GM21737 (cell line): ENCODE data around the gene WFDC1.

ENCODE experiments used
- ATAC-seq: cut with Tn5 transposase; IDR thresholded peaks from one replicate; pipeline ENCODE4 v1.9.1; 2021; ENCODE audit warnings: mild to moderate bottlenecking, moderate library complexity; ENCODE audit not compliant: unreplicated experiment

Gene WFDC1

GRCh38 chr16:84370723-84371552 is 76.3 kb downstream of the WFDC1 start:
- no peak for ATAC-seq

DNA sequence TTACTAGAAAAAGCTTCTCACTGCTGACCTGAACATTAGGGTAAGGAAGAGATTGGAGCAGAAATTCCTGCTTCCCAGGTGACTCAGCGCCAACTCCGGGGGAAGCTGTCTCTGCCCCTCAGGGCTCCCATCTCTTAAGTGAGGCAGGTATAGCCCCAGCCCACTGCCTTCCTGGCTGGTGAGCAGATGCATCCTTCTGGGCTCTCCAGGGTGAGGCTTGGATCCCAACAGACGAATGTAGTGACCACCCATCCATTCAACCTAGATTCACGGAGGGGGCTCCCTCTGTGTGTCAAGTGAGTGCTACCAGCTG is 76.8 kb downstream of the WFDC1 start:
- ATAC-seq, result no peak

DNA sequence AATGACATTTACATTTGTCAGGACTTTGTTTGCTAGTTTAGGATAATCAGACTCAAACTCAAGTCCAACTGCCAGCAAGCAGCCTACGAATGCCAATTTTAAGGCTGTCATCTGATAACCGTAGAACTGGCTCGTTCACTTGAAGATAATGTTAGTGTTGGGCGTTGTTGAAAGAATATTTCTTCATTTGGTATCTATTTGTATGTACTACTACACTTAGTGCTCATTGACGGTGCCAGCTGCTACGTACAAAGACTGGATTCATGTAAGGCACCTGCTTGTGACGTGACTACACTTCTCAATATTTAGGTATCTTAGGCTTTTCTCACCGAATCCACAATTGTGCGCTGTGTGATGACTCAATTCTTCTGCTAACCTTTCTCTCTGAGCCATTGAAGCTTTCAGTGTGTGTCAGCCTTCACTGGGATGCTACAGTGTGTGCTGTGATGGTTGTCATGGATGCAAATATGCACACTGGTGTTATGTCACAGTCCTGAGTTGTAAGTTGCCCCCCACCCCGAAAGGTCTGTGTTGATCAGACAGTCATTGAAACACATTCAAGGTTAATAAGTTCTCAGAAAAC is 79.3 kb downstream of the WFDC1 start:
- ATAC-seq, result no peak

DNA sequence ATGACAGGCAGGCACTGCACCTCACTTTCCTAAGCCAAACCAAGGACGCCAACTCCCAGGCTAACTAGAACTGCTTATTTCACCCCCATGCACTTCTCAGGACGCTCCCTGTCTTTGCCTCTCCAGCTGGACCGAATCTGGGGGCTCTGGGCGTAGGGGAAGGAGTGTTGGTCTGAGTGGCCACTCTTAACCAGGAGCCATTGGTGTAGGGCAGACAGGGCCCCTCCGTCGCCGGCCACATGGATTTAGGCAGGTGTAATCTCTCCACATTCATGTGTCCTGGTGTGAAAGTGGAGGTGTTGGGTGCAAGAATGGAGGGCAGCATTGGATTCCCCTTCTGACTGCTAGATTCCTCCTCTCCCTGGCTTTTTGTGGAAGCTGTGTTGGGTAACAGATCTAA is 83.4 kb downstream of the WFDC1 start:
- ATAC-seq, result no peak

GRCh38 chr16:84378567-84378966 is 83.9 kb downstream of the WFDC1 start:
- ATAC-seq, result no peak

GRCh38 chr16:84379008-84379708 is 84.5 kb downstream of the WFDC1 start:
- no peak for ATAC-seq
